Measurements from ENCODE around the gene COL18A1. TPM values are rescaled to one million over a fixed set of nuclear protein-coding genes. Genes with fewer than 3 reads are reported as not detected.
A peak's percentile ranks its signal among the peaks of the same experiment; 100 is the strongest.

COL18A1 gene
- total and polyA plus RNA-seq, 9 of the 15 experiments (the other 6 are each of a cell fraction or from before 2014, with no cell fraction given) = 0.14 to 16.4 (median 2.0) TPM

GRCh38 chr21:45401054-45401518 lies 3.9 kb upstream of the COL18A1 start (continued):
- TF ChIP-seq SRSF9 (IDR thresholded peaks at IDR 0.05; ENCODE audit: borderline replicate concordance, low read depth, low read length) (no peak), SFPQ (IDR thresholded peaks at IDR 0.05; ENCODE audit: low read depth, low read length) (no peak), NEUROD1 (IDR thresholded peaks at IDR 0.05; ENCODE audit: borderline replicate concordance, low read depth, low read length, partially characterized antibody) (no peak), HDAC1 (IDR thresholded peaks at IDR 0.05) (0 out of 4 replicates have a peak, but pooled peaks of 1 of the 2 experiments have one; percentile 49), DNMT1 (IDR thresholded peaks at IDR 0.05) (peak; percentile 76; the same call in 1 of the 2 replicates), FOXJ2 (tag; IDR thresholded peaks at IDR 0.05) (no peak), SAFB (IDR thresholded peaks at IDR 0.05; ENCODE audit: borderline replicate concordance, low read depth, low read length) (no peak), SNIP1 (IDR thresholded peaks at IDR 0.05; ENCODE audit: low read depth) (no peak; the same call in 1 of the 2 replicates), ZNF407 (IDR thresholded peaks at IDR 0.05; ENCODE audit: low read depth) (no peak), CHD2 (IDR thresholded peaks at IDR 0.05; ENCODE audit: low read depth, low read length) (no peak), ZNF3 (CRISPR knock-in tag; IDR thresholded peaks at IDR 0.05) (no peak), ZNF639 (CRISPR knock-in tag; conservative IDR thresholded peaks at IDR 0.05 in 1 of 2, IDR thresholded peaks at IDR 0.05 in 1 of 2) (no peak), ZFP91 (CRISPR knock-in tag; IDR thresholded peaks at IDR 0.05) (no peak), BACH1 (tag; IDR thresholded peaks at IDR 0.05) (no peak), MECOM (CRISPR knock-in tag; IDR thresholded peaks at IDR 0.05) (no peak)
